HG02884 (cell line): ENCODE measurements around the gene NEFH.
A peak's percentile ranks its signal among the peaks of the same experiment; 100 is the strongest.
"Not testable (repeated sequence)": the region's sequence is repeated elsewhere in the genome, so short reads cannot be mapped to it uniquely, and the experiment has no call there.

Experiments used
- ATAC-seq: cut with Tn5 transposase; IDR thresholded peaks from one replicate; pipeline ENCODE4 v1.9.1; 2021; ENCODE audit warnings: mild to moderate bottlenecking, moderate library complexity; ENCODE audit not compliant: unreplicated experiment

NEFH gene

GRCh38 chr22:29463629-29464028, 16.4 kb upstream of the NEFH start:
- no peak for ATAC-seq

GRCh38 chr22:29464581-29464980, 15.4 kb upstream of the NEFH start:
- ATAC-seq = no peak

DNA sequence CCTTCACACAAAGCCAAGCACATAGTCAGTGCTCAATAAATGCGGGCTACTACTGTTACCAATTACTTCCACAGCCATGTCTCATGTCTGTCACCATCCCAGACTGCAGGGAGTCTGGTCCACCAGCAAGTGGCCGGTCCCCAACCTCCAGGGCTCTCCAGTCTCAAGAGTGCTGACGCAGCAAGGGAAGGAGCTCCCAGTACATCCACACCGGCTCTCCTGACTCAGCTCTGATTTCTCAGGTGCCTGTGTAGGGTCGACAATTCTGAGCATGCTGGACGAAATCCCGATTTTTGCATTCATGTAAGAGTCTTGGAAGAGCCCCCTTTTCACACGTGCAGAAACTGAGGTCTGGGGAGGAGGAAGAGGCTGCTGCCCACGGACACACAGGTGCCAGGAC, 10.3 kb upstream of the NEFH start:
- ATAC-seq = no peak

GRCh38 chr22:29470159-29470855, 9.7 kb upstream of the NEFH start:
- ATAC-seq = no peak

DNA sequence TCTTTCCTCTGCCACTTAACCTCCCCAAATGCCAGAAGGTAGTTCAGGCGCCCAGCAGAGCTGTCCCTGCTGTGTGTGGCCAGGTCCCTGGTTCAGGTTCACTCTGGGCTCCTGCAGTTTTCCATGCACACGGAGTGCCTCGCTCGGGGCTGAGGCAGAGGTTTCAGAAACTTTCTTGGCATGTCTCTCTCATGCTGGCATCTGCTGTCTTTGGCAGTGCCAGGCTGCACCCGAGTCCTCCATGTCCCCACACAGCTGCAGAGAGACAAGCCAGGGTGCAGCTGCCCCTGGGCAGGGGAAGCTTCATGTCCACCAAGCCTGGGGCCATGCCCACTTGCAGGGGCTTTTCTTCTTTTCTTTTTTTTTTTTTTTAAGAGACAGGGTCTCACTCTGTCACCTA, 7.0 kb upstream of the NEFH start:
- ATAC-seq = no peak

DNA sequence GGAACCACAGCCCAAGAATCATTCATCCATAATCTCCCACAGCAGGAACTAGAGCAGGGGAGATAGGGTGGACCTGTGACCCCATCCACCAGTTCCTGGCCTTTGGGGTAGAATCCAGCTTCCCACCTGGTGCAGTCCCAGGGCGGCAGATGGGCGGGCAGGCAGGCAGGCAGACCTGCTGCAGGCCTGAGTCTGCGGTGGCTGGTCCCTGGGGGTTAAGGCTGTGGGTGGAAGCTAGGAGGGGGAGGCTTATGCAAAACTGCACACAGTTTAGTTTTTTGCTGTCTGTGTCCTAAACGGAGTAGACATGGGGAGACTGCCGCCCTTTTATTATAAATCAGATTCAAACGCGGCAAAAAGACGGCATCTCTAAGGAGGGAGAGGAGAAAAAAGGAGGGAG, 4.5 kb upstream of the NEFH start:
- peak; percentile 52 for ATAC-seq

- ATAC-seq = no peak
These were observed 3.9 kb upstream of the NEFH start for GRCh38 chr22:29476116-29476515.

DNA sequence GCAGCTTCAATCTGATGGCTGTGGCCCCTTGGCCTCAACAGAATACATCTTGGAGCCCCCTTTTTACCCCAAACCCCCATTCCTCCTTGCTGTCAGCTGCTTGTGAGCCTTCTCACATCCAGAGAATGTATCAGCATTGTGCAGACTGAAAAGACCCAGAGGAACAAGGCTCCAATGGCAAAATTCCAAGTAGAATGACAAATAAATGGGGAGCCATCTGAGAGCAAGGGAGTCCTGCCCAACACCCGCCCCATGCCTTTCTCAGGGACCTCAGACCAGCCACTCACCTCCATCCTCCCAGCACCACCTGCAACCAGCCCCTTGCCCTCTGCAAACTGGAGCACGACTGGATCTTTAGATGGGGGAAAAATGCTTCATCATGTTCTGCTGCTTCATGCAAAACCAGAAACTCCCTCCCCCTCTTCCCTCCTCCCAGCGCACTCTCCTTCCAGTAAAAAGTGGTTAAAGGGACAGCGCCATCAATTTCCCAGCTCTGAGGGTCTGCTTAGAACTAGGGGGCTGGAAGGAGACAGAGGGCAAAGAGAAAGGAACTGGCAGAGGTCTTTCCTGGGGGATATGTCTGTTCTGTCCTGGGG, 2.2 kb upstream of the NEFH start:
- no peak for ATAC-seq

DNA sequence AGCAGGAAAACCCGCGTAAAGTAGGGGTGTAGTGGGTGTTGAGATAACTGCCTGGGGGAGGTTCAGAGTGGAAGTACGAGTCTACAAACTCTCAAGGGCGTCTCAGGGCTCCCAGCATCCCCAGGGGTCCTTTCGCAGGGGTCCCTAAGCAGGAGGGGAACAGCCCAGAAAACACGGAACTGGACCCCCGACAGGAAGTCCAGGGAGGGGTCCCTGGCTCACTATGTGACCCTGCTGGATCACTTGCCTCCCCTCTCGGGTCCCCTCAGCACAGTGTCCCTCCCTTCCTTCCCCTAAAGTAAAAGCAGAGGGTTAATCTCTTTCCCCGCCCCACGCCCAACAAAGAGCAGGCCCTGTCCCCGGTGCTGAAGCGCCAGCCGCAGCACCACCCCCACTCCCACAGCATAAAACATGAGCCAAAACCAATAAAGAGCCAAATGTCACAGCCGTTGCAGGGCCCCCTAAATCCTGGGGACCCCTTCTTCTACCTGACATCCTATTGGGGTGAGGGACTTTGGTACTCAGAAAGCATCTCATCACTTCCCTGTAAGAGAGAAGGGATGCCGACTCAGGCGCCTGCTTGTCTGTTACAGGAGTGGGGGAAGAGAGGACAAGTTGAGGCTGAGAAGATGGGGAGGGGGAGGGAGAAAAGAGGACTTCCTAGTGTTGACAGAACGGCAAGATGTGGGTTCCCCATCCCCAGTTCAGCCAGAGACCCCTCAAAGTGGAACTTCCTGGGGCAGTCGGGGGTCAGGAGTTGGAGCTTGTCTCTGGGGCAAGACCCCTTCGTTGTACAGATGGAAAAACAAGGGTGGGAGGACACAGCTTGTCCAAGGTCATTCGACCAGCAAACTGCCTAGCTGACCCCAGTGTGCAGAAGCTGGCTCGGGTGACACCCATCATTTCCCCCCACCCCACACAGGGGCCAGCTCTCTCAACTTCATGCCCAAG, 1.4 kb upstream of the NEFH start:
- ATAC-seq = no peak

DNA sequence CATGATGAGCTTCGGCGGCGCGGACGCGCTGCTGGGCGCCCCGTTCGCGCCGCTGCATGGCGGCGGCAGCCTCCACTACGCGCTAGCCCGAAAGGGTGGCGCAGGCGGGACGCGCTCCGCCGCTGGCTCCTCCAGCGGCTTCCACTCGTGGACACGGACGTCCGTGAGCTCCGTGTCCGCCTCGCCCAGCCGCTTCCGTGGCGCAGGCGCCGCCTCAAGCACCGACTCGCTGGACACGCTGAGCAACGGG, 169 bp downstream of the NEFH start:
- ATAC-seq = no peak

DNA sequence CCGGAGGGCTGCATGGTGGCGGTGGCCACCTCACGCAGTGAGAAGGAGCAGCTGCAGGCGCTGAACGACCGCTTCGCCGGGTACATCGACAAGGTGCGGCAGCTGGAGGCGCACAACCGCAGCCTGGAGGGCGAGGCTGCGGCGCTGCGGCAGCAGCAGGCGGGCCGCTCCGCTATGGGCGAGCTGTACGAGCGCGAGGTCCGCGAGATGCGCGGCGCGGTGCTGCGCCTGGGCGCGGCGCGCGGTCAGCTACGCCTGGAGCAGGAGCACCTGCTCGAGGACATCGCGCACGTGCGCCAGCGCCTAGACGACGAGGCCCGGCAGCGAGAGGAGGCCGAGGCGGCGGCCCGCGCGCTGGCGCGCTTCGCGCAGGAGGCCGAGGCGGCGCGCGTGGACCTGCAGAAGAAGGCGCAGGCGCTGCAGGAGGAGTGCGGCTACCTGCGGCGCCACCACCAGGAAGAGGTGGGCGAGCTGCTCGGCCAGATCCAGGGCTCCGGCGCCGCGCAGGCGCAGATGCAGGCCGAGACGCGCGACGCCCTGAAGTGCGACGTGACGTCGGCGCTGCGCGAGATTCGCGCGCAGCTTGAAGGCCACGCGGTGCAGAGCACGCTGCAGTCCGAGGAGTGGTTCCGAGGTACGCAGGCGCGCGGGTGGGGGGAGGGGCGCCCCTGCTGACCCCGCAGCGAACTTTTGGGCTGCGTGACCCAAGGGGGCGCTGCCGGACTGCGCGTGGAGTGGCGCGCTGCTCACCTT, 670 bp downstream of the NEFH start:
- ATAC-seq = no peak

DNA sequence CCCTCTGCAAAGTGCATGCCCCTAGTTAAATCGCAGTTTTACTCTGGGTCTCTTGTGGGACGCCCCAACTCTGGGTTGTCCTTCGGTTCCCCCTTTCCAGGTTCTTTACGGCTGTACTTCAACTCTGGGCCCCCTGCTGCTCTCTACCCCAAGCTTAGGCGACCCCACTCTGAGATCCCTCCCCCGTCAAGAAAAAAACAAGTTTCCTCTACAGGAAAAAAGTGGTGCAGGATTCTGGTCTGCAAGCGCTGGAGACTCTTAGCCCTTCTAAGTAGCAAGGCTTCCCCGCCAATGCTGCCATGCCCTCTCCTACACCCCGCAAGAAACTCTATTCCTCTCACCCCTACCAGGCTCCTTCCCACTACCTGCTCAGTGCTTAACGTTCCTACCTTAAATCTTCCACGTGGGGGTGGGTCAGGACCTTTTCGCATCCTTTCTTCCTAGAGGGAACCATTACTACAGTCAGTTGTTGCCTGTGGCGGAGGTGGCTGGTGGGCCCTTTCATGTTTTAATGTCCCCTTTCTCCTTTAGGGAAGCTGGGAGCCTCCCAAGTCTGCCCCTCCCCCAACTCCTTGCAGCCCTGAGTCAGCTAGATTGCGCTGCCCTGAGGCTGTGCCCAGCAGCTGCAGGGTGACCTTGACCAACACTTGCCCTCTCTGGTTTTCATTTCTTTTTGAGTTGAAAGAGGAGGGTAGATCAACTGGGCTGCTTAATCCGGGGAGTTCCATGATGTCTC, 1.4 kb downstream of the NEFH start:
- no peak for ATAC-seq

GRCh38 chr22:29482253-29482652, 2.2 kb downstream of the NEFH start:
- no peak for ATAC-seq

GRCh38 chr22:29482726-29483125, 2.7 kb downstream of the NEFH start:
- ATAC-seq = no peak

- ATAC-seq = no peak
These were observed 3.2 kb downstream of the NEFH start for GRCh38 chr22:29483254-29483653.

- ATAC-seq = no peak
These were observed 4.6 kb downstream of the NEFH start for GRCh38 chr22:29484642-29485041.

GRCh38 chr22:29485448-29485847, 5.4 kb downstream of the NEFH start:
- no peak for ATAC-seq

- no peak for ATAC-seq
These were observed 7.5 kb downstream of the NEFH start for GRCh38 chr22:29487426-29487986.

DNA sequence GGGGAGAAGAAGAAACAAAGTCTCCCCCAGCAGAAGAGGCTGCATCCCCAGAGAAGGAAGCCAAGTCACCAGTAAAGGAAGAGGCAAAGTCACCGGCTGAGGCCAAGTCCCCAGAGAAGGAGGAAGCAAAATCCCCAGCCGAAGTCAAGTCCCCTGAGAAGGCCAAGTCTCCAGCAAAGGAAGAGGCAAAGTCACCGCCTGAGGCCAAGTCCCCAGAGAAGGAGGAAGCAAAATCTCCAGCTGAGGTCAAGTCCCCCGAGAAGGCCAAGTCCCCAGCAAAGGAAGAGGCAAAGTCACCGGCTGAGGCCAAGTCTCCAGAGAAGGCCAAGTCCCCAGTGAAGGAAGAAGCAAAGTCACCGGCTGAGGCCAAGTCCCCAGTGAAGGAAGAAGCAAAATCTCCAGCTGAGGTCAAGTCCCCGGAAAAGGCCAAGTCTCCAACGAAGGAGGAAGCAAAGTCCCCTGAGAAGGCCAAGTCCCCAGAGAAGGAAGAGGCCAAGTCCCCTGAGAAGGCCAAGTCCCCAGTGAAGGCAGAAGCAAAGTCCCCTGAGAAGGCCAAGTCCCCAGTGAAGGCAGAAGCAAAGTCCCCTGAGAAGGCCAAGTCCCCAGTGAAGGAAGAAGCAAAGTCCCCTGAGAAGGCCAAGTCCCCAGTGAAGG, 9.2 kb downstream of the NEFH start:
- ATAC-seq = not testable (repeated sequence)

GRCh38 chr22:29491012-29491411, 11.0 kb downstream of the NEFH start:
- no peak for ATAC-seq
